SH-SY5Y (cell line): ENCODE data around the gene ETV3.

Experiments used
- GATA2 ChIP-seq: IDR thresholded peaks from 2 replicates; pipeline ENCODE4 v1.6.1; 2011; ENCODE audit warnings: mild to moderate bottlenecking, low read depth, low read length
- GATA3 ChIP-seq: IDR thresholded peaks from 2 replicates; pipeline ENCODE4 v1.6.1; 2011; ENCODE audit warnings: low read depth, mild to moderate bottlenecking, low read length, moderate library complexity

DNA sequence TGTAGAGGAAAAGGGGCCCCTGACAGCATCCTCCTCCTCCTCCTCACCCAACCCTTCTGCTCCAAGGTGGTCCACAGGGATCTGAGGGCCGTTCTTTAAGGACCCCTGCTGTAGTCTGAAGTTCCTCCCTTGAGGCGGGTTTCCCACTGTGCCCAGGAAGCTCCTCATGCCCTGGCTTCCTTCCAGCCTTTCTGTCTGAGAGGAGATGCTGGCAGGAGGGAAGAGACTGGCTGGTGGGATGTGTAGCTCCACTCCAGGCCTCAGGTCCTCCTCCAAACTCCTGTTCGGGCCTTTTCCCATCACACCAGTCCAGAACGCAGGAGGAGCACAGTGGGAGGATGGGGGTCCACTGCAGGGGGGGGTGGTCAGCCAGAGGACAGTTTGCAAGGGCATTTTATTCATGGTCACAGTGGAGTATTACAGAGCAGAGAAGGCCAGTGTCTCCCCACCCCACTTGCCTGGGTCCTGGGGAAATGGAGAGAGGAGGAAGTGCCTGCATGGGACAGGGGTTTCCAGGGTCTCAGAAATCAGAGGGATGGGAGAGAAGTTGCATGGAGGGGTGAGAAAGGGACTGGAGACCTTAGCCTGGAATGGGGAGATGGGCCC, 46.4 kb downstream of the ETV3 start:
- TF ChIP-seq GATA2, result no peak
- no peak for TF ChIP-seq GATA3
